Cardiac fibroblast (primary cell): ENCODE measurements around the gene SUMO2.
"Not testable (repeated sequence)": the region's sequence is repeated elsewhere in the genome, so short reads cannot be mapped to it uniquely, and the experiment has no call there.

Source experiments
- DNase-seq, 2 donors: peaks; one replicate each; pipeline versions ENCODE4 v3.0.0 to v3.0.0-alpha.2; 2010; ENCODE audit warnings: low read depth in 2 of 2
- H3K4me3 ChIP-seq, 2 donors: replicated peaks in 1 of 2; 1 replicate in 1 of 2; 2 replicates in 1 of 2; pipeline ENCODE4 v1.5.1; 2011; ENCODE audit warnings: low read depth in 2 of 2, low read length in 2 of 2, mild to moderate bottlenecking in 2 of 2, moderate library complexity in 1 of 2
- TF ChIP-seq, protein P1 (sequence below): IDR thresholded peaks from one replicate; pipeline ENCODE4 v1.5.1; 2011; ENCODE audit warnings: low read depth, mild to moderate bottlenecking, low read length, inconsistent platforms

The SUMO2 gene

DNA sequence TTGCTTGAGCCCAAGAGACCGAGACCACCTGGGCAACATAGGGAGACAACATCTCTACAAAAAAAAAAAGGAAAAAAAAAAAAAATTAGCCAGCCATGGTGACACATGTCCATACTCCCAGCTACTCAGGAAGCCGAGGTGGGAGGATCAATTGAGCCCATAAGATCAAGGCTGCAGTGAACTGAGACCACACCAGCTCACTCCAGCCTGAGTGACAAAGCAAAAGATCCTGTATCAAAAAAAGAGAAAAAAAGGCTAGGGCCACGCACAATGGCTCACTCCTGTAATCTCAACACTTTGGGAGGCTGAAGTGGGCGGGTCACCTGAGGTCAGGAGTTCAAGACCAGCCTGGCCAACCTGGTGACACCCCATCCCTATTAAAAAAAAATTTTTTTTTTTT, 13.8 kb downstream of the SUMO2 start:
- no peak for DNase-seq
- no peak overlapping the region for H3K4me3 ChIP-seq
- TF ChIP-seq, protein P1, sequence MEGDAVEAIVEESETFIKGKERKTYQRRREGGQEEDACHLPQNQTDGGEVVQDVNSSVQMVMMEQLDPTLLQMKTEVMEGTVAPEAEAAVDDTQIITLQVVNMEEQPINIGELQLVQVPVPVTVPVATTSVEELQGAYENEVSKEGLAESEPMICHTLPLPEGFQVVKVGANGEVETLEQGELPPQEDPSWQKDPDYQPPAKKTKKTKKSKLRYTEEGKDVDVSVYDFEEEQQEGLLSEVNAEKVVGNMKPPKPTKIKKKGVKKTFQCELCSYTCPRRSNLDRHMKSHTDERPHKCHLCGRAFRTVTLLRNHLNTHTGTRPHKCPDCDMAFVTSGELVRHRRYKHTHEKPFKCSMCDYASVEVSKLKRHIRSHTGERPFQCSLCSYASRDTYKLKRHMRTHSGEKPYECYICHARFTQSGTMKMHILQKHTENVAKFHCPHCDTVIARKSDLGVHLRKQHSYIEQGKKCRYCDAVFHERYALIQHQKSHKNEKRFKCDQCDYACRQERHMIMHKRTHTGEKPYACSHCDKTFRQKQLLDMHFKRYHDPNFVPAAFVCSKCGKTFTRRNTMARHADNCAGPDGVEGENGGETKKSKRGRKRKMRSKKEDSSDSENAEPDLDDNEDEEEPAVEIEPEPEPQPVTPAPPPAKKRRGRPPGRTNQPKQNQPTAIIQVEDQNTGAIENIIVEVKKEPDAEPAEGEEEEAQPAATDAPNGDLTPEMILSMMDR = no peak

DNA sequence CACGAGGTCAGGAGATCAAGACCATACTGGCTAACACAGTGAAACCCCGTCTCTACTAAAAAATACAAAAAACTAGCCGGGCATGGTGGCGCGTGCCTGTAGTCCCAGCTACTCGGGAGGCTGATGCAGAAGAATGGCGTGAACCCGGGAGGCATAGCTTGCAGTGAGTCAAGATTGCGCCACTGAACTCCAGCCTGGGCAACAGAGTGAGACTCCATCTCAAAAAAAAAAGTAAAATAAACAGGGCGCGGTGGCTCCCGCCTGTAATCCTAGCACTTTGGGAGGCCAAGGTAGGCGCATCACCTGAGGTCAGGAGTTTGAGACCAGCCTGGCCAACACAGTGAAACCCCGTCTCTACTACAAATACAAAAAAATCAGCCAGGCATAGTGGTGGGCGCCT, 18.2 kb downstream of the SUMO2 start:
- not testable (repeated sequence) for H3K4me3 ChIP-seq, DNase-seq

GRCh38 chr17:75163074-75163473, 19.7 kb downstream of the SUMO2 start:
- TF ChIP-seq, protein P1 = no peak
- H3K4me3 ChIP-seq = no peak overlapping the region
- no peak for DNase-seq

GRCh38 chr17:75160211-75160610, 22.5 kb downstream of the SUMO2 start:
- no peak for DNase-seq
- TF ChIP-seq, protein P1 = no peak

DNA sequence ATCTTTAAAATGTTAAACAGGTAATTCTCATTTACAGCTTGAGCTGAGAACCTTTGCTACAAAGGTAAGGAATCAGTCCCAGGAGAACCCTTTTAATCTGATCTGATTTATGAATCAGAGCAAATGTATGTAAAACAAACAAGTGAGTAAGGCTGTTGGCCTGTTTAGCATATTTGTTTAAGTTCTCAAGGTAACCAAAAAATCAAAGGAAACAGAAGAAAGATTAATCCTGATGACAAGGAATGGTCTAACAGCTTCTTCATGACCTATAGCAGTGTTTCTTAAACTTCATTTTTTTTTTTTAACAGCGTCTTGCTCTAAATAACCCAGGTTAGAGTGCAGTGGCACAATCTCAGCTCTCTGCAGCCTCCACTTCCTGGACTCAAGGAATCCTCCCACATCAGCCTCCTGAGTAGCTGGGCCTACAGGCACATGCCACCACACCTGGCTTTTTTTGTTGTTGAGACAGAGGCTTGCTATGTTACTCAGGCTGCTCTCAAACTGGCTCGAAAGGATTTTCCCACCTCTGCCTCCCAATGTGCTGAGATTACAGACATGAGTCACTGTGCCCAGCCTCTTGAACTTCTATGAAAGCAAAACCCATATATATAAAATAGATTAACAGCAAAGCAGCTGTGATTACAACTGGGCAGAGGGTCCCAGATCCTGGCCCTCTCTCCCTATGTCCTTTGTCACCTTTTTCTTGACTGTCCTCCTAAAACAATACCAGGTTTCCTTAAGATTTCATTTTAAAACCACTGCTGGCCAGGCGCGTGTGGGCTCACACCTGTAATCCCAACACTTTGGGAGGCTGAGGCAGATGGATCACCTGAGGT, 23.3 kb downstream of the SUMO2 start:
- TF ChIP-seq, protein P1 = no peak
- H3K4me3 ChIP-seq = no peak overlapping the region
- peak in 1 of 2 donors; percentile 80 for DNase-seq

More at GRCh38 chr17:75160211-75160610, 22.5 kb downstream of the SUMO2 start:
- H3K4me3 ChIP-seq = no peak overlapping the region

DNA sequence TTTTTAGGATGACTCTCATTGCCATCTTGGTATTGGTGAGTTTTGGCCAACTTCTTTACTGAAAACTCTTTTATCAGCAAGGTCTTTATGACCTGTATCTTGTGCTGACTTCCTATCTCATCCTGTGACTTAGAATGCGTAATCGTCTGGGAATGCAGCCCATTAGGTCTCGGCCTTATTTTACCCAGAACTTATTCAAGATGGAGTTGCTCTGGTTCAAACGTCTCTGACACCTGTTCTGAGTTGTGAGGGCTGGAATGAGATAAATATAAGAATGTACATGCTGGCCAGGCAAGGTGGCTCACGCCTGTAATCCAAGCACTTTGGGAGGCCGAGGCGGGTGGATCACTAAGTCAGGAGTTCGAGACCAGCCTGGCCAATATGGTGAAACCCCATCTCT, 24.3 kb downstream of the SUMO2 start:
- DNase-seq = peak in 1 of 2 donors; percentile 40
- H3K4me3 ChIP-seq = not testable (repeated sequence)

DNA sequence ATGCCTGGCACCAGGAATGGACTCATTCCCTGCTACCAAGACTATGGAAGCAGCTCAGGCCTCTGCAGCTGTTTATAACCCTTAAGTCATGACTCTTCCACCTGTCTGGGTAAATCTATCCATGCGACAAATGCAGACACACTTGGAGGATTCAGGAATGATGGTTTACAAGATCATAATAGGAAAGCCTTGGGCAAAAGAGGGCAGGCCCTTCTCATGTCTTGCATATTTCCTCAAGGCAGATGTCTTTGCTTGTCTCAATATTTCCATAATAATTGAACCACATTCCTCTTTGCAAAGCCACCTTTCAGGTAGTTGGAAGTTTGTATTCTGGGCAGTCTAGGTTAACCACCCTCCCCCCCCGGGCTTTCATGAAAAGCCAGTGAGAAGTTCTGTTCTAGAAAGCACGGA, 27.6 kb downstream of the SUMO2 start:
- no peak overlapping the region for H3K4me3 ChIP-seq
- TF ChIP-seq, protein P1 = no peak
- DNase-seq = no peak
